ENCODE measurements around the gene SLC1A7.

DNA sequence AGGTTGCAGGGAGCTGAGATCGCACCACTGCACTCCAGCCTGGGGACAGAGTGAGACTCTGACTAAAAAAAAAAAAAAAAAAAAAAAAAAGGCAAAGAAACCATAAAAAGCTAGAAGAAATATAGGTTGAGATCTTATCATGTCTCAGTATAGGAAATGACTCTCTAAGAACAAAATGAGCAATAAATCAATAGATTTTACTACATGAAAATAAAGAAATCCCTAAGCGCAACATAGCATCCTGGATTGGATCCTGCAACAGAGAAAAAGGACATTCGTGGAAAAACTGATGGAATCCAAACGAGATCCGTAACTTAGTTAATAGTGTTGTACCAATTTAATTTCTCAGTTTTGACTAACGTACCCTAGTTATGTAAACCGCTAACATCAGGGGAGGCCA is 35.3 kb downstream of the SLC1A7 start:
- TF ChIP-seq, protein P1, sequence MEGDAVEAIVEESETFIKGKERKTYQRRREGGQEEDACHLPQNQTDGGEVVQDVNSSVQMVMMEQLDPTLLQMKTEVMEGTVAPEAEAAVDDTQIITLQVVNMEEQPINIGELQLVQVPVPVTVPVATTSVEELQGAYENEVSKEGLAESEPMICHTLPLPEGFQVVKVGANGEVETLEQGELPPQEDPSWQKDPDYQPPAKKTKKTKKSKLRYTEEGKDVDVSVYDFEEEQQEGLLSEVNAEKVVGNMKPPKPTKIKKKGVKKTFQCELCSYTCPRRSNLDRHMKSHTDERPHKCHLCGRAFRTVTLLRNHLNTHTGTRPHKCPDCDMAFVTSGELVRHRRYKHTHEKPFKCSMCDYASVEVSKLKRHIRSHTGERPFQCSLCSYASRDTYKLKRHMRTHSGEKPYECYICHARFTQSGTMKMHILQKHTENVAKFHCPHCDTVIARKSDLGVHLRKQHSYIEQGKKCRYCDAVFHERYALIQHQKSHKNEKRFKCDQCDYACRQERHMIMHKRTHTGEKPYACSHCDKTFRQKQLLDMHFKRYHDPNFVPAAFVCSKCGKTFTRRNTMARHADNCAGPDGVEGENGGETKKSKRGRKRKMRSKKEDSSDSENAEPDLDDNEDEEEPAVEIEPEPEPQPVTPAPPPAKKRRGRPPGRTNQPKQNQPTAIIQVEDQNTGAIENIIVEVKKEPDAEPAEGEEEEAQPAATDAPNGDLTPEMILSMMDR (IDR thresholded peaks at IDR 0.05; ENCODE audit: poor library complexity): no peak
- TF ChIP-seq EZH2phosphoT487 (IDR thresholded peaks at IDR 0.05; ENCODE audit: low read depth, severe bottlenecking, unreplicated experiment): no peak
